Measurements from ENCODE around the gene NAA50. TPM values are rescaled to one million over a fixed set of nuclear protein-coding genes. Genes with fewer than 3 reads are reported as not detected.

The NAA50 gene
- total RNA-seq, 1 donor = 140 TPM

- no peak for DNase-seq (ENCODE audit: low read depth)
- TF ChIP-seq CTCF (IDR thresholded peaks at IDR 0.05; ENCODE audit: insufficient read depth, low read depth, low read length) = no peak
- H3K4me3 ChIP-seq (ENCODE audit: low read depth, low read length) = no peak overlapping the region
These were observed 8.6 kb upstream of the NAA50 start for GRCh38 chr3:113754494-113755159.

GRCh38 chr3:113753376-113753985 is 7.4 kb upstream of the NAA50 start:
- no peak for DNase-seq (ENCODE audit: low read depth)
- H3K4me3 ChIP-seq (ENCODE audit: low read depth, low read length) = no peak overlapping the region
- TF ChIP-seq CTCF (IDR thresholded peaks at IDR 0.05; ENCODE audit: insufficient read depth, low read depth, low read length) = no peak

GRCh38 chr3:113751141-113751540 is 5.1 kb upstream of the NAA50 start:
- DNase-seq (ENCODE audit: low read depth) = no peak

GRCh38 chr3:113747283-113748046 is 1.4 kb upstream of the NAA50 start:
- H3K4me3 ChIP-seq (ENCODE audit: low read depth, low read length) = peak overlapping the region; percentile 100
- peak; percentile 25 for DNase-seq (ENCODE audit: low read depth)
- no peak for TF ChIP-seq CTCF (IDR thresholded peaks at IDR 0.05; ENCODE audit: insufficient read depth, low read depth, low read length)

More at GRCh38 chr3:113751141-113751540, 5.1 kb upstream of the NAA50 start:
- no peak overlapping the region for H3K4me3 ChIP-seq (ENCODE audit: low read depth, low read length)
- no peak for TF ChIP-seq CTCF (IDR thresholded peaks at IDR 0.05; ENCODE audit: insufficient read depth, low read depth, low read length)

GRCh38 chr3:113746548-113747282 is 666 bp upstream of the NAA50 start, which contains the start of gene ATP6V1A:
Gene ATP6V1A (plus strand): TSS chr3:113747035. CDS start chr3:113778754, 31,719 bp downstream.
- peak; percentile 98 for DNase-seq (ENCODE audit: low read depth)
- H3K4me3 ChIP-seq (ENCODE audit: low read depth, low read length) = peak within 1 kb of the TSS; percentile 100
- no peak for TF ChIP-seq CTCF (IDR thresholded peaks at IDR 0.05; ENCODE audit: insufficient read depth, low read depth, low read length)

GRCh38 chr3:113744941-113745755 is 901 bp downstream of the NAA50 start:
- TF ChIP-seq CTCF (IDR thresholded peaks at IDR 0.05; ENCODE audit: insufficient read depth, low read depth, low read length) = peak; percentile 67
- DNase-seq (ENCODE audit: low read depth) = peak; percentile 90
- H3K4me3 ChIP-seq (ENCODE audit: low read depth, low read length) = peak overlapping the region; percentile 100
